Aorta (tissue), 5 donors: ENCODE results near the gene CMBL. TPM values are rescaled to one million over a fixed set of nuclear protein-coding genes. Genes with fewer than 3 reads are reported as not detected.
"Not testable (repeated sequence)": the region's sequence is repeated elsewhere in the genome, so short reads cannot be mapped to it uniquely, and the experiment has no call there.

Experiments used
- ATAC-seq: fragments of 200-7000 bp; cut with Tn5 transposase; one replicate; pipeline ENCODE4 v1.9.1; 2022; ENCODE audit warnings: moderate library complexity; ENCODE audit not compliant: low FRiP score
- DNase-seq, 2 donors: peaks; one replicate each; pipeline ENCODE4 v3.0.0-alpha.2; 2020
- H3K27ac ChIP-seq, 2 donors: one replicate each; pipeline ENCODE4 v1.5.1; 2013; ENCODE audit warnings: low read length in 2 of 2, mild to moderate bottlenecking in 2 of 2, moderate library complexity in 2 of 2, control low read depth in 1 of 2, inconsistent platforms in 1 of 2, low read depth in 1 of 2
- H3K27me3 ChIP-seq, 2 donors: one replicate each; pipeline ENCODE4 v1.6.1; 2013; ENCODE audit warnings: control low read depth in 1 of 2, low read length in 1 of 2, mild to moderate bottlenecking in 1 of 2, moderate library complexity in 1 of 2; ENCODE audit not compliant: insufficient read depth in 2 of 2, control insufficient read depth in 1 of 2
- H3K36me3 ChIP-seq, 2 donors: one replicate each; pipeline ENCODE4 v1.6.1; 2013; ENCODE audit warnings: control low read depth in 1 of 2, low read length in 1 of 2, mild to moderate bottlenecking in 1 of 2; ENCODE audit not compliant: insufficient read depth in 2 of 2, control insufficient read depth in 1 of 2
- H3K4me1 ChIP-seq, 2 donors: one replicate each; pipeline ENCODE4 v1.6.1; 2013; ENCODE audit warnings: low read length in 2 of 2, control low read depth in 1 of 2, mild to moderate bottlenecking in 1 of 2, moderate library complexity in 1 of 2; ENCODE audit not compliant: insufficient read depth in 2 of 2, control insufficient read depth in 1 of 2
- H3K4me3 ChIP-seq, 2 donors: one replicate each; pipeline ENCODE4 v1.5.1; 2013; ENCODE audit warnings: low read length in 2 of 2, control low read depth in 1 of 2, mild to moderate bottlenecking in 1 of 2
- H3K9me3 ChIP-seq: one replicate; pipeline ENCODE4 v1.6.1; 2013; ENCODE audit warnings: mild to moderate bottlenecking, low read length; ENCODE audit not compliant: control insufficient read depth
- WGBS, 2 donors: extraction: QIAGEN DNeasy Blood & Tissue Kit; methylation state at CpG; one replicate each; pipeline ENCODE4 v1.1.7; 2013; 5-methylcytosine and 5-hydroxymethylcytosine counted together
- intact Hi-C, 2 donors: fragments of 100-400 bp; cut with DNase I; formaldehyde crosslinking; loops; one replicate each; pipeline versions ENCODE4 v1.14.2 to v1.15.0; 2022
- polyA plus RNA-seq, 2 donors: library from polyadenylated mRNA; stranded (reverse); fragments of 200-250 nt; gene quantifications; one replicate each; pipeline ENCODE4 v1.2.3, GENCODE V29; 2013
- total RNA-seq, 2 donors: library from RNA; stranded (reverse); fragmentation: NEBNext Ultra II Directional; extraction: Animal tissue kit (Norgen Biotek cat#: 25700); gene quantifications; one replicate each; pipeline ENCODE4 v1.2.1, GENCODE V29; 2021
- donor health status: healthy with polysubstance abuse.
- donor health status: Bipolar disorder and iron deficiency.
- donor health status: DM: no; HTN: no; CAD: no.
- donor health status: DM: no; HTN: no; CAD: no.
- donor health status: DM: yes; HTN: yes; CAD: no.

The CMBL gene
- total and polyA plus RNA-seq, 4 donors: 7.5 to 76.4 (median 19.8) TPM

DNA sequence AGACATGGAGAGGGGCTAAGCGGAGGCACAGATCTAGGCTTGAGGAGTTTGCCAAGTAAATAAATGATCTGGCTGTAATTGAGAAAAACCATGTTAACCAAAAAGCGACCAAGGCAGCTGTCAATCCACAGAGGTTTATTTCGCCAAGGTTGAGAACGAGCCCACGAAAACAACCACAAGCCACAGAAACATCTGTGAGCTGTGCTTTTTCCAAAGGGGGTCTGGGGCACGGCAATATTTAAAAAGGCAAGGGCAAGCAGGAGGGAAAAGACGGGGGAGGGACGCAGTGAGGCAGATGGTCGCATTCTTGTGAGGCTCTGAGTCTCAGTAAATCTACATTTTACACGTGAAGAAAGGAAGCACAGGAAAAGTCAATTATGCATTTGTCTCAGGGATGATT is 32.2 kb downstream of the CMBL start:
- H3K27me3 ChIP-seq: no peaks in the 10 kb centered on the region
- intact Hi-C loops: no loop called here
- H3K4me3 ChIP-seq: no peak overlapping the region
- peaks cover 1% of the 10 kb centered on the region for H3K9me3 ChIP-seq
- no peak for ATAC-seq
- H3K36me3 ChIP-seq: no peaks in the 10 kb centered on the region
- 78 to 82% methylated on average over 10 of the region's 10 CpGs for WGBS, 2 donors
- no peak overlapping the region for H3K27ac ChIP-seq
- no peaks in the 10 kb centered on the region for H3K4me1 ChIP-seq
- no peak for DNase-seq

DNA sequence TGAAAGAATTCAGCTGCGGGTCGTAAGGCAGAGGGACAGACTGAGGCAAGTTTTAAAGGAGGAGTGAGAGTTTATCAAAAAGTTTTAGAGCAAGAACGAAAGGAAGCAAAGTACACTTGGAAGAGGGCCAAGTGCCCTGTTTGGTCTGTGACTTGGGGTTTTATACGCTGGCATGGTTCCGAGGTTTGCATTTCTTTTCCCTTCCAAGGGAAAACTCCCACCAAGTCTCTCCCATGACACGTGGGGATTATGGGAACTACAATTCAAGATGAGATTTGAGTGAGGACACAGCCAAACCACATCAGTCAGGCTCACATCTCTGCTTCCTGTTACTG is 34.9 kb downstream of the CMBL start:
- ATAC-seq, H3K4me3 ChIP-seq, H3K9me3 ChIP-seq, H3K27ac ChIP-seq, intact Hi-C loops, H3K4me1 ChIP-seq, H3K27me3 ChIP-seq, DNase-seq, H3K36me3 ChIP-seq: not testable (repeated sequence)
- WGBS, 2 donors: 49 to 56% methylated on average over 6 of the region's 6 CpGs

DNA sequence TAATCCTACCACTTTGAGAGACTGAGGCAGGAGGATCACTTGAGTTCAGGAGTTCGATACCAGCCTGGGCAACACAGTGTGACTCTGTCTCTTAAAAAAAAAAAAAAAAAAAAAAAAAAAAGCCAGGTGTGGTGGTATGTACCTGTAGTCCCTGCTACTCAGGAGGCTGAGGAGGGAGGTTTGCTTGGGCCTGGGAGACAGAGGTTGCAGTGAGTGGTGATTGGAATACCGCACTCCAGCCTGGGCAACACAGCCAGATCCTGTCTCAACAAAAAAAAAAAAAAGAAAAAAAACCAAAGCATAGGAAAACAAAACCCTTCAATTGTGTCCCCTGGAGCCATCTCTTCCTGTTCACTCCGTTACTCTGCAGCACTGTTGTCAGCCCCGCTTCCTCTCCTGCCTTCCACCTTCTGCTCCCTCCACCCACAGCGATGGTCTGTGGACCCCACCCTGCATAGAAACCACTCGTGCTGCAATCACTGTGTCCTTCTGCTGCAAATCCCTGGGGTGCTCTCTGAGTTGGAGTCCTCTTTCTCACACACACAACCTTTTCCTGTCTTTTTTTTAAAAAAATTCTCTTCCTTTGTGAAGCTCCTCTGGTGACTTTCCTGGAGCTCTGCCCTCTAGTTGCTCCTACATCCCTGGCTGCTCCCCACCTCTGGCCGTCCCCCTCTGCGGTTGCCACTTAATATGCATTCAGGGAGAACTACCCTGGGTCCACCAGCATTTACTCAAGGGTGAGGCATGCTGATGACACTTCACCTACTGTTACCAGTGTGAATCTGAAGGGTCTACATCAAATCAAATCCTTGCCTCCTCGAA is 35.4 kb downstream of the CMBL start:
- peaks cover 1% of the 10 kb centered on the region for H3K9me3 ChIP-seq
- WGBS, 2 donors: 82% methylated on average over 9 of the region's 9 CpGs

DNA sequence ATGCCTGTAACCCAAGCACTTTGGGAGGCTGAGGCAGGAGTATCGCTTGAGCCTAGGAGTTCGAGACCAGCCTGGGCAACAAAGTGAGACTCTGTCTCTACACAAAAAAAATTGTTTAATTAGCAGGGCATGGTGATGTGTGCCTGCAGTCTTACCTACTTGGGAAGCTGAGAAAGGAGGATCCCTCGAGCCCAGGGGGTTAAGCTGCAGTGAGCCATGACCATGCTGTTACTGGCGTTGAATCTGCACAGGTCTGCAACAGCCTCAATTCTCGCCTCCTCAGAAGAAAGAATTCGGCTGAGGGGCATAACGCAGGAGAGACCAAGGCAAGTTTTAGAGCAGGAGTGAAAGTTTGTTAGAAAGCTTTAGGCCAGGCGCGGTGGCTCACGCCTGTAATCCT is 39.6 kb downstream of the CMBL start:
- DNase-seq (no peak), ATAC-seq (no peak)
- Histone ChIP-seq H3K4me3 (no peak overlapping the region), H3K36me3 (peaks cover 0 to 3% of the 10 kb centered on the region in 2 donors), H3K4me1 (no peaks in the 10 kb centered on the region), H3K27me3 (no peaks in the 10 kb centered on the region), H3K27ac (no peak overlapping the region), H3K9me3 (peaks cover 1% of the 10 kb centered on the region)
- intact Hi-C loops: loop anchor here in 1 of 2 donors (5.0 kb wide), 1 partner anchor 159 kb away; no protein-coding TSS in a partner anchor
- 96 to 97% methylated on average over 10 of the region's 10 CpGs for WGBS, 2 donors

More for the DNA sequence above, 35.4 kb downstream of the CMBL start:
- H3K4me3 ChIP-seq: no peak overlapping the region
- no peaks in the 10 kb centered on the region for H3K4me1 ChIP-seq
- no peak for ATAC-seq
- intact Hi-C loops: no loop called here
- H3K36me3 ChIP-seq: no peaks in the 10 kb centered on the region
- no peaks in the 10 kb centered on the region for H3K27me3 ChIP-seq
- DNase-seq: no peak
- no peak overlapping the region for H3K27ac ChIP-seq

DNA sequence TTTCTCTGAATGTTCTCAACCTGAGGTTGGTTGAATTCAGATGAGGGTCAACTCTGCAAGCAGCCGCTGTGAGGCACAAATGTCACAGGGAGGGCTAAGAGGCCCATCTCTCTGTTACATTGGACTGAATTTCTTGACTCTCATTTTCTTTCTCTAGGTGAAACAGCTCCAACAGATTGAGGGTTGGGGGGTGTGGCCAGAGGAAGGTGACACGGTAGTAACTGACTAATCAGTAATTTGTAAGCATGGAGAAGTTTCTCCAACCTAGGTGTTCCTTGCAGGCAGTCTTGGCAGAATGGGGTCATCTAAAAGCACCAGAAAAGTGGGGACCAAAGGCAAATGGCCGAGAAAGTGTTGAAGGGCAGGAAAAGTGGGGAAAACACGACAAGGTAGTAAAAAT is 40.9 kb downstream of the CMBL start:
- ATAC-seq (no peak), DNase-seq (no peak)
- intact Hi-C loops: loop anchor here in 1 of 2 donors (5.0 kb wide), 1 partner anchor 160 kb away; no protein-coding TSS in a partner anchor
- Histone ChIP-seq H3K4me3 (no peak overlapping the region), H3K27me3 (no peaks in the 10 kb centered on the region), H3K9me3 (no peaks in the 10 kb centered on the region), H3K36me3 (peaks cover 0 to 6% of the 10 kb centered on the region in 2 donors), H3K4me1 (no peaks in the 10 kb centered on the region), H3K27ac (no peak overlapping the region)
- whole genome bisulfite sequencing, 2 donors: 84 to 85% methylated on average over 4 of the region's 4 CpGs

DNA sequence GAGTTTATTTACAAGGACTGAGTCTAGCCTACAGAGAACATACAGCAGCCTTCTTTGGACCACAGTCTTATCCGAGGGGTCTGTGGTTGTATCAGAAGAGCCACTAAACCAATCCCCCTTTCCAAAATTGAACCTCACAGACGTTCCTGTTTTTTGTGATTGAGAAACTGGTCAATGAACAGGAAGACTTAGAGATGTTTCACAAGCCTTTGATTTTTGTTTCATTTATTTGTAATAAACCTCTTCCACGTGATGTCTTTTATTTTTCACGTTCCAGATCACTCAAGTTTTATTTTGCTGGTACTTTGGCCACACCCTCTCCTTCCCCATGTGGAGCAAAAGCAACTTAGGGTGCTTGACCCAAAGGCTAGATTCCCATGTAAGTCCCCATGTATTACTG is 41.6 kb downstream of the CMBL start:
- no peak for ATAC-seq
- no peak for DNase-seq
- Histone ChIP-seq H3K36me3 (peaks cover 0 to 7% of the 10 kb centered on the region in 2 donors), H3K4me3 (no peak overlapping the region), H3K4me1 (no peaks in the 10 kb centered on the region), H3K27ac (no peak overlapping the region), H3K27me3 (no peaks in the 10 kb centered on the region), H3K9me3 (no peaks in the 10 kb centered on the region)
- intact Hi-C loops: loop anchor here in 1 of 2 donors (5.0 kb wide), 1 partner anchor 161 kb away; no protein-coding TSS in a partner anchor
- 59 to 64% methylated on average over 4 of the region's 4 CpGs for whole genome bisulfite sequencing, 2 donors

DNA sequence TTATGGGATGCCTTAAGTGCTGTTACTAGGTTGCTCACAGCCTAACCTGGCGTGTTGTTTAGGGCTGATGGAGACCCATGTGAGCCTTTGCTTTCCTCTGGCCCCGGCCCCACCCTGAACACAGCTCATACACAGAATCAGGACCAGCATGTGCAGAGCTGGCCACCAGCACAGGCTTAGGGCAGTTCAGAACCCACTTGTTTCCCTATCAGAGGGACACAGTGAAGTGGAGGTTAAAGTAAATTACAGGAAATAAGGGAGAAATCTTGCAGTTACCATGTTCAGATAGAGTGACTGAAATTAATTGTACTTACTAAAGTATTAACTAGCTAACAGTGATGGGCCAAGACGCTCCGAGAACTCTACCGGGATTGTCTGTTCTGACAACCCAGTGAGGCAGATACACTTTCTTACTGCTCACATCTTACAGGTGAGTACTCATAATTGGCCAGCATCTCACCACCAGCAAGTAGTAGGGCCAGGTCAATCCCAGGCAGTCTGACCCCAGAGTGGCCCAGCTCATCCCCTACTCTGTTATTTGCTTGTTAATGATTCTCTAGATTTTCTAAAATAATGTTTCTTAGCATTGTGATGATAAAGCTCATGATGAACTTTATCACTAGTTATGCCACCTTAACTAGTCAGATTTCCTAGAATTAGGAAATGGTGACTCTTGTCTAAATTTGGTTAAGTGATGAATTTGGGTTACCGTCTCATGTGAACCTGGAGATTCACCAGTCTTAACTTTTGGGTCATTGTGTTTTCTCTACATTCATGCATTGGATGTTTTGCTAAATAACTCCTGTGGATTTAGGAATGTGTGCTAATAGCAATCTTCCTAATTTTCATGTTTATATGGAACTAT is 42.2 kb downstream of the CMBL start:
- Histone ChIP-seq H3K27me3 (no peaks in the 10 kb centered on the region), H3K36me3 (peaks cover 0 to 11% of the 10 kb centered on the region in 2 donors), H3K4me3 (no peak overlapping the region), H3K4me1 (no peaks in the 10 kb centered on the region), H3K27ac (no peak overlapping the region), H3K9me3 (no peaks in the 10 kb centered on the region)
- 61 to 62% methylated on average over 6 of the region's 6 CpGs for WGBS, 2 donors
- intact Hi-C loops: loop anchor here in 1 of 2 donors (5.0 kb wide), 1 partner anchor 162 kb away; no protein-coding TSS in a partner anchor
- ATAC-seq (no peak), DNase-seq (no peak)

DNA sequence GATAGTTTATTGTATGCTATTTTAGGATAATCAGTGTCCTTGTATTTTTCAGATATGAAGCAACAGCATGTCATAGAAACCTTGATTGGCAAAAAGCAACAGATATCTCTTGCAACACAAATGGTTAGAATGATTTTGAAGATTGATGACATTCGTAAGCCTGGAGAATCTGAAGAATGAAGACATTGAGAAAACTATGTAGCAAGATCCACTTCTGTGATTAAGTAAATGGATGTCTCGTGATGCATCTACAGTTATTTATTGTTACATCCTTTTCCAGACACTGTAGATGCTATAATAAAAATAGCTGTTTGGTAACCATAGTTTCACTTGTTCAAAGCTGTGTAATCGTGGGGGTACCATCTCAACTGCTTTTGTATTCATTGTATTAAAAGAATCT is 43.1 kb downstream of the CMBL start:
- no peak overlapping the region for H3K27ac ChIP-seq
- no peaks in the 10 kb centered on the region for H3K9me3 ChIP-seq
- no peak for DNase-seq
- intact Hi-C loops: loop anchor here in 1 of 2 donors (5.0 kb wide), 1 partner anchor 163 kb away; no protein-coding TSS in a partner anchor
- no peaks in the 10 kb centered on the region for H3K27me3 ChIP-seq
- no peak overlapping the region for H3K4me3 ChIP-seq
- no peaks in the 10 kb centered on the region for H3K4me1 ChIP-seq
- peaks cover 0 to 15% of the 10 kb centered on the region in 2 donors for H3K36me3 ChIP-seq
- ATAC-seq: no peak
- WGBS, 2 donors: 76 to 77% methylated on average over 3 of the region's 3 CpGs
